Cardiac muscle cell (in vitro differentiated cells and primary cell): ENCODE measurements around the gene RBM44. TPM values are rescaled to one million over a fixed set of nuclear protein-coding genes. Genes with fewer than 3 reads are reported as not detected.

ENCODE experiments used
- DNase-seq, 2 donors: peaks; one replicate each; pipeline versions ENCODE4 v3.0.0 to v3.0.0-alpha.2; 2010 to 2017; ENCODE audit warnings: low read depth in 1 of 2, low spot score in 1 of 2
- H3K27ac ChIP-seq: fragments of 200-600 bp; sonication (generic); 2 replicates; pipeline ENCODE4 v1.5.1; 2016
- H3K27me3 ChIP-seq: fragments of 200-600 bp; sonication (generic); 2 replicates; pipeline ENCODE4 v1.6.0; 2016; ENCODE audit warnings: control low read depth
- H3K36me3 ChIP-seq: fragments of 200-600 bp; sonication (generic); 2 replicates; pipeline ENCODE4 v1.5.1; 2016; ENCODE audit warnings: control low read depth
- H3K4me1 ChIP-seq: fragments of 200-600 bp; sonication (generic); 2 replicates; pipeline ENCODE4 v1.8.1; 2017; ENCODE audit warnings: low read depth, mild to moderate bottlenecking, mixed run types
- H3K4me3 ChIP-seq: fragments of 200-600 bp; sonication (generic); 2 replicates; pipeline ENCODE4 v1.5.1; 2016; ENCODE audit warnings: mild to moderate bottlenecking
- H3K9me3 ChIP-seq: fragments of 200-600 bp; sonication (generic); 2 replicates; pipeline ENCODE4 v1.5.1; 2017; ENCODE audit warnings: low read depth, mild to moderate bottlenecking, control low read depth
- polyA plus RNA-seq: library from polyadenylated mRNA; unstranded; fragments of >200 nt; fragmentation: Nextera tagmentation; extraction: Ambion mirVana; gene quantifications from 2 replicates; pipeline ENCODE4 v1.2.1, GENCODE V29; 2016
- total RNA-seq: library from RNA; depleted of rRNA; stranded (reverse); fragments of >200 nt; gene quantifications from 2 replicates; pipeline ENCODE4 v1.2.3, GENCODE V29; 2016
- TF ChIP-seq, protein P1 (sequence below): IDR thresholded peaks from 2 replicates; pipeline ENCODE4 v1.5.1; 2012; ENCODE audit warnings: low read depth, mild to moderate bottlenecking, low read length

Gene RBM44
- total and polyA plus RNA-seq, 2 experiments from 2014 or later: 0.46 to 0.51 TPM

DNA sequence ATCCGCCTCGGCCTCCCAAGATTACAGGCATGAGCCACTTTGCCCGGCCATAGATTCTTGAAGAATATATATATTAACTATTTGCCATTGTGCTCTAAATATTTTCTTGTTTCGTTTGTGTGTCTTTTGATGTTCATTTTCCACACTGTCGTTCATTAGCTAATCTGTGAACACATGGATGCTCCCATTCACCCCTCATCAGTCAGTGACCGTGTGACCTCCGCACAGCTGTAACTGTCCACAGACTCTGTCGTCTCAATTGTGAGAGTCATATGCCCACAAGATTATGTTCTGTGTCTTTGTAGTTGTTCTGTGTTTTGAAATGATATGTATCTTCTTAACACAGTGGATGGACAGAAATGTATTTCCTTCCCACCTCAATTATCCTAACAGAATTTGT lies 90.4 kb downstream of the RBM44 start:
- TF ChIP-seq, protein P1, sequence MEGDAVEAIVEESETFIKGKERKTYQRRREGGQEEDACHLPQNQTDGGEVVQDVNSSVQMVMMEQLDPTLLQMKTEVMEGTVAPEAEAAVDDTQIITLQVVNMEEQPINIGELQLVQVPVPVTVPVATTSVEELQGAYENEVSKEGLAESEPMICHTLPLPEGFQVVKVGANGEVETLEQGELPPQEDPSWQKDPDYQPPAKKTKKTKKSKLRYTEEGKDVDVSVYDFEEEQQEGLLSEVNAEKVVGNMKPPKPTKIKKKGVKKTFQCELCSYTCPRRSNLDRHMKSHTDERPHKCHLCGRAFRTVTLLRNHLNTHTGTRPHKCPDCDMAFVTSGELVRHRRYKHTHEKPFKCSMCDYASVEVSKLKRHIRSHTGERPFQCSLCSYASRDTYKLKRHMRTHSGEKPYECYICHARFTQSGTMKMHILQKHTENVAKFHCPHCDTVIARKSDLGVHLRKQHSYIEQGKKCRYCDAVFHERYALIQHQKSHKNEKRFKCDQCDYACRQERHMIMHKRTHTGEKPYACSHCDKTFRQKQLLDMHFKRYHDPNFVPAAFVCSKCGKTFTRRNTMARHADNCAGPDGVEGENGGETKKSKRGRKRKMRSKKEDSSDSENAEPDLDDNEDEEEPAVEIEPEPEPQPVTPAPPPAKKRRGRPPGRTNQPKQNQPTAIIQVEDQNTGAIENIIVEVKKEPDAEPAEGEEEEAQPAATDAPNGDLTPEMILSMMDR: no peak
- no peak overlapping the region for H3K27ac ChIP-seq
- no peaks in the 10 kb centered on the region for H3K9me3 ChIP-seq
- no peak for DNase-seq
- peaks cover 6% of the 10 kb centered on the region for H3K4me1 ChIP-seq
- no peaks in the 10 kb centered on the region for H3K27me3 ChIP-seq
- H3K36me3 ChIP-seq: no peaks in the 10 kb centered on the region
- no peak overlapping the region for H3K4me3 ChIP-seq

DNA sequence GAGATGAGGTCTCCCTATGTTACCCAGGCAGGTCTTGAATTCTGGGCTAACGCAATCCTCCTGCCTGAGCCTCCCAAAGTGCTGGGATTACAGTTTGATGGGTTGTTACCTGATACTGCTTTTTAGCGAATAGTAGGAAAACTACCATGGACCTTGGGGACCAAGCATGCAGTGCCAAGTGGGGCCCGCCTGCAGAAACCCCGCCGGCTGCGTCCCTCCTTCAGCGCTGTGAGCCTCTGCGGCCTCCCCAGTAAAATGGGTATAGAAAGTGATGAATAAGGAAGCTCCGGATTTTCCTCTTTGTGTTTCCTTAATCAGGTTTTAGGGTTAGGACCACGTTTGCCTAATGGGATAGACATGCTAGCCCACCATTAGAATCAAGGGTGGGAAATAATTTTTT lies 91.2 kb downstream of the RBM44 start:
- TF ChIP-seq, protein P1: no peak
- Histone ChIP-seq H3K9me3 (no peaks in the 10 kb centered on the region), H3K36me3 (no peaks in the 10 kb centered on the region)

More for the DNA sequence above, 91.2 kb downstream of the RBM44 start:
- DNase-seq: no peak
- Histone ChIP-seq H3K27me3 (no peaks in the 10 kb centered on the region), H3K27ac (no peak overlapping the region), H3K4me3 (no peak overlapping the region), H3K4me1 (peaks cover 6% of the 10 kb centered on the region)

Other genes with a start within 250 kb of the RBM44 start
- not detected in 2 replicates for gene PRLH, start 232.2 kb upstream of the RBM44 start, total RNA-seq
- not detected in 2 replicates for gene PRLH, start 232.2 kb upstream of the RBM44 start, polyA plus RNA-seq
- gene RAB17, start 208.0 kb upstream of the RBM44 start, total RNA-seq: 2.9 and 4.7 TPM in 2 replicates
- gene RAB17, start 208.0 kb upstream of the RBM44 start, polyA plus RNA-seq: 1.4 and 3.1 TPM in 2 replicates
- gene LRRFIP1, start 171.2 kb upstream of the RBM44 start, total RNA-seq: 66.3 and 95.3 TPM in 2 replicates
- 90.9 and 125 TPM in 2 replicates for gene LRRFIP1, start 171.2 kb upstream of the RBM44 start, polyA plus RNA-seq
- 3.1 and 5.6 TPM in 2 replicates for gene RAMP1, start 60.8 kb downstream of the RBM44 start, total RNA-seq
- gene RAMP1, start 60.8 kb downstream of the RBM44 start, polyA plus RNA-seq: 2.1 and 5.7 TPM in 2 replicates
- 35.1 and 62.4 TPM in 2 replicates for gene UBE2F, start 168.2 kb downstream of the RBM44 start, total RNA-seq
- 47.2 and 66.2 TPM in 2 replicates for gene UBE2F, start 168.2 kb downstream of the RBM44 start, polyA plus RNA-seq